ENCODE results near the gene EDDM13. TPM values are rescaled to one million over a fixed set of nuclear protein-coding genes. Genes with fewer than 3 reads are reported as not detected.

The EDDM13 gene
- total RNA-seq, 4 donors from 2014 or later: not detected

- intact Hi-C loops (cut with DNase I; ENCODE audit: low total_unique reads): loop anchor here (10.0 kb wide), 3 partner anchors 218 to 1118 kb away; partner anchors contain the start of genes ZFP28, ZNF71 and ZNF749
- DNase-seq (no peak), ATAC-seq (no peak)
- Histone ChIP-seq H3K27me3 (no peaks in the 10 kb centered on the region), H3K27ac (no peak overlapping the region), H3K4me1 (peaks cover 13 to 15% of the 10 kb centered on the region in 2 donors), H3K36me3 (peaks cover 0 to 5% of the 10 kb centered on the region in 2 donors), H3K4me3 (no peak overlapping the region), H3K9me3 (no peaks in the 10 kb centered on the region)
- no peak for TF ChIP-seq POLR2A (IDR thresholded peaks at IDR 0.05)
- TF ChIP-seq, protein P1, sequence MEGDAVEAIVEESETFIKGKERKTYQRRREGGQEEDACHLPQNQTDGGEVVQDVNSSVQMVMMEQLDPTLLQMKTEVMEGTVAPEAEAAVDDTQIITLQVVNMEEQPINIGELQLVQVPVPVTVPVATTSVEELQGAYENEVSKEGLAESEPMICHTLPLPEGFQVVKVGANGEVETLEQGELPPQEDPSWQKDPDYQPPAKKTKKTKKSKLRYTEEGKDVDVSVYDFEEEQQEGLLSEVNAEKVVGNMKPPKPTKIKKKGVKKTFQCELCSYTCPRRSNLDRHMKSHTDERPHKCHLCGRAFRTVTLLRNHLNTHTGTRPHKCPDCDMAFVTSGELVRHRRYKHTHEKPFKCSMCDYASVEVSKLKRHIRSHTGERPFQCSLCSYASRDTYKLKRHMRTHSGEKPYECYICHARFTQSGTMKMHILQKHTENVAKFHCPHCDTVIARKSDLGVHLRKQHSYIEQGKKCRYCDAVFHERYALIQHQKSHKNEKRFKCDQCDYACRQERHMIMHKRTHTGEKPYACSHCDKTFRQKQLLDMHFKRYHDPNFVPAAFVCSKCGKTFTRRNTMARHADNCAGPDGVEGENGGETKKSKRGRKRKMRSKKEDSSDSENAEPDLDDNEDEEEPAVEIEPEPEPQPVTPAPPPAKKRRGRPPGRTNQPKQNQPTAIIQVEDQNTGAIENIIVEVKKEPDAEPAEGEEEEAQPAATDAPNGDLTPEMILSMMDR (IDR thresholded peaks at IDR 0.05 in 4 of 5, conservative IDR thresholded peaks at IDR 0.05 in 1 of 5): no peak
- in situ Hi-C loops (cut with MboI; ENCODE audit: low sequenced_read_pairs in 4 of 4): loop anchor here in 2 of 4 donors (10.0 kb wide), 1 partner anchor 182 kb away; no protein-coding TSS in a partner anchor
These were observed 44.2 kb downstream of the EDDM13 start for GRCh38 chr19:56316728-56317127.

DNA sequence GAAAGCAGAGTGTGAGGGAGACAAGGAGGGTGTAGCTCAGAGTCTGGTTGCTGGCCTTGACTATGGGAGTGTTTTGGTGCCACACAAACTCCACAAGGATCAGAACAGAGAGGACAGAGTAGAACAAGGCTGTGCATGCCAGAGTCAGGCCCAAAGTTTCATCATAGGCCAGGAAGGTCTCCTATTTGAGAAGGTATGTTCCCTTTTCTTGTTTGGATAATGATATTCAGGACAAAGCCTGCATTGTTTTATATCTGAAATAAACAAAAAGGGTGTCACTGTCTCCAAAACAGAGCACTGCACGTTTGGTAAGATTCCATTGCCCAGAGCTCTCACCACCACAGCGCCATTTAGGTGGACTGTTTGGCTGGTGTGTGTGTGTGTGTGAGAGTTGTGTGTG lies 45.2 kb downstream of the EDDM13 start:
- DNase-seq (no peak), ATAC-seq (no peak)
- intact Hi-C loops (cut with DNase I; ENCODE audit: low total_unique reads): loop anchor here (10.0 kb wide), 3 partner anchors 217 to 1117 kb away; partner anchors contain the start of genes ZFP28, ZNF71 and ZNF749
- H3K27ac ChIP-seq: no peak overlapping the region
- in situ Hi-C loops (cut with MboI; ENCODE audit: low sequenced_read_pairs in 4 of 4): loop anchor here in 2 of 4 donors (10.0 kb wide), 1 partner anchor 183 kb away; no protein-coding TSS in a partner anchor
- no peaks in the 10 kb centered on the region for H3K36me3 ChIP-seq
- H3K27me3 ChIP-seq: no peaks in the 10 kb centered on the region
- H3K9me3 ChIP-seq: no peaks in the 10 kb centered on the region
- peaks cover 13 to 15% of the 10 kb centered on the region in 2 donors for H3K4me1 ChIP-seq
- no peak for TF ChIP-seq POLR2A (IDR thresholded peaks at IDR 0.05)
- TF ChIP-seq, protein P1 (IDR thresholded peaks at IDR 0.05 in 4 of 5, conservative IDR thresholded peaks at IDR 0.05 in 1 of 5): no peak
- H3K4me3 ChIP-seq: no peak overlapping the region

DNA sequence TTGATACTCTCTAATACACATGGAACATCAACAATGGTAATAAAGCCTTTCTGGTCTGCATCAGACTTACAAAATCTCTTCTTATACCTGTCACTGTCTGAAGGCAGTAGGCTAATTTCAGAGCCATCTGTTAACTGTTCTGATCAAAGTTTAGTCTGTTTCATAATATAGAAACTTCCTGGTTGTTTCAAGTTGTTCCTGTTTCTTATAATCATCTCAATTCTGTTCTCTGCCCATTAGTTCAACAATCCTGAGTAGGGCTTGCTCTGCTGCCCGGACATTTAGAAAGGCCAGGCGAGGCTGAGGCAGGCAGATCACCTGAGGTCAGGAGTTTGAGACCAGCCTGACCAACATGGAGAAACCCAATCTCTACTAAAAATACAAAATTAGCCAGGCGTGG lies 47.4 kb downstream of the EDDM13 start:
- no peak for ATAC-seq
- no peak for DNase-seq
- intact Hi-C loops (cut with DNase I; ENCODE audit: low total_unique reads) (loop anchor here (10.0 kb wide), 3 partner anchors 215 to 1115 kb away; partner anchors contain the start of genes ZFP28, ZNF71 and ZNF749), in situ Hi-C loops (cut with MboI; ENCODE audit: low sequenced_read_pairs in 4 of 4) (loop anchor here in 2 of 4 donors (10.0 kb wide), 1 partner anchor 185 kb away; no protein-coding TSS in a partner anchor)
- H3K9me3 ChIP-seq: no peaks in the 10 kb centered on the region
- no peaks in the 10 kb centered on the region for H3K27me3 ChIP-seq
- TF ChIP-seq, protein P1 (IDR thresholded peaks at IDR 0.05 in 4 of 5, conservative IDR thresholded peaks at IDR 0.05 in 1 of 5): no peak
- no peak for TF ChIP-seq POLR2A (IDR thresholded peaks at IDR 0.05)
- no peaks in the 10 kb centered on the region for H3K36me3 ChIP-seq
- peaks cover 6 to 7% of the 10 kb centered on the region in 2 donors for H3K4me1 ChIP-seq
- no peak overlapping the region for H3K27ac ChIP-seq
- no peak overlapping the region for H3K4me3 ChIP-seq

- Histone ChIP-seq H3K9me3 (no peaks in the 10 kb centered on the region), H3K36me3 (no peaks in the 10 kb centered on the region), H3K4me3 (no peak overlapping the region), H3K27ac (no peak overlapping the region), H3K4me1 (no peaks in the 10 kb centered on the region), H3K27me3 (no peaks in the 10 kb centered on the region)
- in situ Hi-C loops (cut with MboI; ENCODE audit: low sequenced_read_pairs in 4 of 4): no loop called here
- ATAC-seq: no peak
- no peak for DNase-seq
- no peak for TF ChIP-seq POLR2A (IDR thresholded peaks at IDR 0.05)
- TF ChIP-seq, protein P1 (IDR thresholded peaks at IDR 0.05 in 4 of 5, conservative IDR thresholded peaks at IDR 0.05 in 1 of 5): no peak
- intact Hi-C loops (cut with DNase I; ENCODE audit: low total_unique reads): no loop called here
These were observed 48.9 kb downstream of the EDDM13 start for GRCh38 chr19:56321254-56321988.
